Sigmoid colon (tissue), 7 donors: ENCODE measurements around the gene CFAP54. TPM values are rescaled to one million over a fixed set of nuclear protein-coding genes. Genes with fewer than 3 reads are reported as not detected.
"Not testable (repeated sequence)": the region's sequence is repeated elsewhere in the genome, so short reads cannot be mapped to it uniquely, and the experiment has no call there.

ENCODE experiments used
- DNase-seq: peaks from one replicate; pipeline ENCODE4 v3.0.0-alpha.2; 2019
- H3K27ac ChIP-seq, 4 donors: fragments of 200-600 bp; sonication (generic); one replicate each; pipeline ENCODE4 v1.5.1; 2016 to 2019; ENCODE audit warnings: mild to moderate bottlenecking in 1 of 4
- H3K27me3 ChIP-seq, 3 donors: fragments of 200-600 bp; sonication (generic); one replicate each; pipeline ENCODE4 v1.5.1; 2019; ENCODE audit warnings: mild to moderate bottlenecking in 1 of 3
- H3K36me3 ChIP-seq, 4 donors: fragments of 200-600 bp; sonication (generic); one replicate each; pipeline ENCODE4 v1.5.1; 2016 to 2019
- H3K4me1 ChIP-seq, 4 donors: fragments of 200-600 bp; sonication (generic); one replicate each; pipeline ENCODE4 v1.5.1; 2017 to 2019
- H3K4me3 ChIP-seq, 4 donors: fragments of 200-600 bp; sonication (generic); one replicate each; pipeline ENCODE4 v1.5.1; 2017 to 2019; ENCODE audit warnings: mild to moderate bottlenecking in 2 of 4, moderate library complexity in 1 of 4
- H3K9me3 ChIP-seq, 4 donors: fragments of 200-600 bp in 3 of 4; sonication (generic) in 3 of 4; one replicate each; pipeline versions ENCODE4 v1.5.1 to v1.6.1; 2013 to 2019
- CTCF ChIP-seq, 4 experiments: fragments of 450-650 bp in 3 of 4; fragments of 200-600 bp in 1 of 4; IDR thresholded peaks; one replicate each; pipeline ENCODE4 v1.5.1; 2016 to 2019; ENCODE audit warnings: antibody characterized with exemption in 4 of 4, mild to moderate bottlenecking in 3 of 4, moderate library complexity in 2 of 4
- EP300 ChIP-seq, 4 donors: sonication (generic); formaldehyde crosslinking; IDR thresholded peaks; one replicate each; pipeline ENCODE4 v1.6.1; 2017; ENCODE audit warnings: antibody characterized with exemption in 4 of 4
- POLR2A ChIP-seq, 2 donors: fragments of 450-650 bp; IDR thresholded peaks; one replicate each; pipeline ENCODE4 v1.6.1; 2016; ENCODE audit warnings: antibody characterized with exemption in 2 of 2, mild to moderate bottlenecking in 2 of 2, moderate library complexity in 2 of 2
- POLR2AphosphoS5 ChIP-seq, 4 donors: sonication (generic); formaldehyde crosslinking; IDR thresholded peaks; one replicate each; pipeline ENCODE4 v1.6.1; 2017; ENCODE audit warnings: antibody characterized with exemption in 4 of 4
- WGBS, 2 donors: extraction: QIAGEN DNeasy Blood & Tissue Kit; methylation state at CpG; one replicate each; pipeline ENCODE4 v1.1.7; 2013; 5-methylcytosine and 5-hydroxymethylcytosine counted together
- intact Hi-C: fragments of 100-400 bp; cut with DNase I; formaldehyde crosslinking; loops from one replicate; pipeline ENCODE4 v1.15.1; 2023
- polyA plus RNA-seq, 3 donors: library from polyadenylated mRNA; stranded (reverse); fragments of 200-250 nt; gene quantifications; one replicate each; pipeline ENCODE4 v1.2.3, GENCODE V29; 2013
- total RNA-seq, 4 donors: library from RNA; depleted of rRNA; stranded (reverse); fragments of >200 nt; gene quantifications; one replicate each; pipeline ENCODE4 v1.1.0, GENCODE V29; 2016
- donor health status: healthy with polysubstance abuse.
- donor health status: Bipolar disorder and iron deficiency.
- donor health status: healthy.

The CFAP54 gene
- total and polyA plus RNA-seq, 7 donors = 0.07 to 10.5 (median 3.1) TPM; not detected in 2

GRCh38 chr12:96710127-96710745, 220.9 kb downstream of the CFAP54 start:
- Histone ChIP-seq H3K9me3 (no peaks in the 10 kb centered on the region), H3K27ac (no peak overlapping the region), H3K4me3 (no peak overlapping the region), H3K27me3 (no peaks in the 10 kb centered on the region), H3K36me3 (no peaks in the 10 kb centered on the region), H3K4me1 (no peaks in the 10 kb centered on the region)
- TF ChIP-seq POLR2AphosphoS5 (IDR thresholded peaks at IDR 0.05) = no peak
- intact Hi-C loops = no loop called here
- WGBS, 2 donors = 21 to 63% methylated on average over 2 of the region's 2 CpGs
- no peak for DNase-seq

- Histone ChIP-seq H3K27ac (no peak overlapping the region), H3K9me3 (no peaks in the 10 kb centered on the region), H3K27me3 (no peaks in the 10 kb centered on the region), H3K4me3 (no peak overlapping the region), H3K36me3 (no peaks in the 10 kb centered on the region), H3K4me1 (no peaks in the 10 kb centered on the region)
- intact Hi-C loops = no loop called here
- no peak for DNase-seq
- TF ChIP-seq POLR2A (IDR thresholded peaks at IDR 0.05) (no peak), CTCF (IDR thresholded peaks at IDR 0.05) (no peak), EP300 (IDR thresholded peaks at IDR 0.05) (no peak)
These were observed 222.0 kb downstream of the CFAP54 start for GRCh38 chr12:96711364-96711763.

- TF ChIP-seq POLR2A (IDR thresholded peaks at IDR 0.05) = no peak
- TF ChIP-seq POLR2AphosphoS5 (IDR thresholded peaks at IDR 0.05) = no peak
- no peak for TF ChIP-seq EP300 (IDR thresholded peaks at IDR 0.05)
- TF ChIP-seq CTCF (IDR thresholded peaks at IDR 0.05) = no peak
These were observed 224.8 kb downstream of the CFAP54 start for GRCh38 chr12:96714199-96714598.

GRCh38 chr12:96719660-96720362, 230.4 kb downstream of the CFAP54 start:
- 21 to 39% methylated on average over 5 of the region's 5 CpGs for WGBS, 2 donors
- no peaks in the 10 kb centered on the region for H3K4me1 ChIP-seq
- DNase-seq = no peak
- H3K4me3 ChIP-seq = peak overlapping the region; percentile 16 to 41 (median 28)
- TF ChIP-seq CTCF (IDR thresholded peaks at IDR 0.05) = no peak
- intact Hi-C loops = no loop called here
- no peaks in the 10 kb centered on the region for H3K36me3 ChIP-seq
- H3K27ac ChIP-seq = peak overlapping the region in 2 of 4 donors; percentile 15 to 26
- H3K9me3 ChIP-seq = no peaks in the 10 kb centered on the region
- no peaks in the 10 kb centered on the region for H3K27me3 ChIP-seq

More at GRCh38 chr12:96714199-96714598, 224.8 kb downstream of the CFAP54 start:
- H3K27me3 ChIP-seq = no peaks in the 10 kb centered on the region
- H3K9me3 ChIP-seq = no peaks in the 10 kb centered on the region
- no peak overlapping the region for H3K4me3 ChIP-seq
- H3K36me3 ChIP-seq = no peaks in the 10 kb centered on the region
- no peaks in the 10 kb centered on the region for H3K4me1 ChIP-seq
- no peak for DNase-seq
- 74 to 86% methylated on average over 3 of the region's 3 CpGs for WGBS, 2 donors
- H3K27ac ChIP-seq = no peak overlapping the region
- intact Hi-C loops = no loop called here

GRCh38 chr12:96720363-96720705, 231.0 kb downstream of the CFAP54 start:
- 57 to 59% methylated on average over 9 of the region's 9 CpGs for WGBS, 2 donors
- H3K27me3 ChIP-seq = no peaks in the 10 kb centered on the region
- H3K36me3 ChIP-seq = no peaks in the 10 kb centered on the region
- DNase-seq = no peak
- intact Hi-C loops = no loop called here
- H3K27ac ChIP-seq = peak overlapping the region in 2 of 4 donors; percentile 15 to 26
- H3K4me1 ChIP-seq = no peaks in the 10 kb centered on the region
- peak overlapping the region; percentile 16 to 41 (median 28) for H3K4me3 ChIP-seq
- no peaks in the 10 kb centered on the region for H3K9me3 ChIP-seq
- TF ChIP-seq POLR2A (IDR thresholded peaks at IDR 0.05) (no peak), EP300 (IDR thresholded peaks at IDR 0.05) (no peak), CTCF (IDR thresholded peaks at IDR 0.05) (no peak), POLR2AphosphoS5 (IDR thresholded peaks at IDR 0.05) (no peak)

GRCh38 chr12:96729466-96729865, 240.1 kb downstream of the CFAP54 start:
- H3K4me3 ChIP-seq, H3K4me1 ChIP-seq, intact Hi-C loops, H3K36me3 ChIP-seq, H3K9me3 ChIP-seq, H3K27me3 ChIP-seq, H3K27ac ChIP-seq, DNase-seq: not testable (repeated sequence)
- 88 to 93% methylated on average over 22 of the region's 23 CpGs for WGBS, 2 donors
